UCSD-AML1 (cell line): ENCODE measurements around the gene PTPRN2.
"Not testable (repeated sequence)": the region's sequence is repeated elsewhere in the genome, so short reads cannot be mapped to it uniquely, and the experiment has no call there.

ENCODE experiments used
- DNase-seq: peaks from one replicate; lab custom pipeline; 2025; ENCODE audit not compliant: unreplicated experiment; lab: John Stamatoyannopoulos, UW

PTPRN2 gene

GRCh38 chr7:158447151-158447505 is 140.5 kb downstream of the PTPRN2 start:
- DNase-seq, result no peak

DNA sequence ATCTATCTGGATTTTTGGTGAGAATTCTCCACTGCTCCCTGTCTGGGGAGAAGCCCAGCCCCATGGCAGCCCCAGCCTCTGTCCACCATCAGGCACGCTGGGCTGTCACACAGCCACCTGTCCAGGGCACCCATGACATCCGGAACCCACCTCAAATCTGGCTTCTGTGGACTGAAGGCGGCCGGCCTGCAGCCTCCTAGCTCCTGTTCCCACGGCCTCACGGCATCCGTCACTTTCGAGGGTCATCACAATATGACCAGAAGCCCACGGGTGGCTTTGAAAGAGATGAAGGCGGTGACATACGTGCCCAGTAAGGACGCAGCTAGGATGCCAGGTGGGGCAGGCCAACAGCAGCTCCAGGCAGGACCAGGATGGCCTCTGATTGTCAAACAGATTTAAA is 140.9 kb downstream of the PTPRN2 start:
- no peak for DNase-seq

- DNase-seq, result no peak
Observed at GRCh38 chr7:158446281-158446680, 141.3 kb downstream of the PTPRN2 start.

DNA sequence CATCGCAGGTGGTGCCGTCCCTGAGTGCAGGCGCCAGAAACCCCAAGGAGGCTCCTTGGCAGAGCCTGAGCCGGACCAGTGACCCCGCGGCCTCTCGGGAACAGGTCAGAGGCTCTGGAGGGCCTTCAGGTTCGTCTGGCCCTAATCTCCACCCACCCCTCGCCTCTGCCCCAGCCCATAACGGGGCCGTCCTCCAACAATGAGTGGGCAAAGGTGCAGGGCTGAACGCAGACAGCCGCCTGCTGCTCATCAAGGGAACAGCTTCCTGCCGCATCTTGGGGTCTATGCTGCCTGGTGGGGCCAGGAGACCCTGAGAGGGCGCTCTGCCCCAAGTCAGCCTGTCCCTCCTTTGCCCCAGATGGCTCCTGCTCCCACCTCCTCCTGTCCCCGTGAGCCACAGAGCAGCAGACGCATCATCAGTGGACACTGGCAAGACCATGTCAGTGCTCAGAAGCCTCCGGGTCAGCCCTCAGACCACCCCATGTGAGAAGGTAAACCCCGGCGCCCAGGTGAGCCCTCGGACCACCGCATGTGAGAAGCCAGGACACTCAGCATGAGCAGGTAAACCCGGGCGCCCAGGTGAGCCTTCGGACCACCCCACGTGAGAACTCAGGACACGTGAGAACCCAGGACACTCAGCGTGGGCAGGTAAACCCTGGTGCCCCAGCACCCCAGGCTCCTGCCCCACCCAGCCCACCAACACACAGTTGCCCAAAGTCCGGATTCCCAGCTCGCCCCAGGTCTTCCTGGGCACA is 142.0 kb downstream of the PTPRN2 start:
- no peak for DNase-seq

DNA sequence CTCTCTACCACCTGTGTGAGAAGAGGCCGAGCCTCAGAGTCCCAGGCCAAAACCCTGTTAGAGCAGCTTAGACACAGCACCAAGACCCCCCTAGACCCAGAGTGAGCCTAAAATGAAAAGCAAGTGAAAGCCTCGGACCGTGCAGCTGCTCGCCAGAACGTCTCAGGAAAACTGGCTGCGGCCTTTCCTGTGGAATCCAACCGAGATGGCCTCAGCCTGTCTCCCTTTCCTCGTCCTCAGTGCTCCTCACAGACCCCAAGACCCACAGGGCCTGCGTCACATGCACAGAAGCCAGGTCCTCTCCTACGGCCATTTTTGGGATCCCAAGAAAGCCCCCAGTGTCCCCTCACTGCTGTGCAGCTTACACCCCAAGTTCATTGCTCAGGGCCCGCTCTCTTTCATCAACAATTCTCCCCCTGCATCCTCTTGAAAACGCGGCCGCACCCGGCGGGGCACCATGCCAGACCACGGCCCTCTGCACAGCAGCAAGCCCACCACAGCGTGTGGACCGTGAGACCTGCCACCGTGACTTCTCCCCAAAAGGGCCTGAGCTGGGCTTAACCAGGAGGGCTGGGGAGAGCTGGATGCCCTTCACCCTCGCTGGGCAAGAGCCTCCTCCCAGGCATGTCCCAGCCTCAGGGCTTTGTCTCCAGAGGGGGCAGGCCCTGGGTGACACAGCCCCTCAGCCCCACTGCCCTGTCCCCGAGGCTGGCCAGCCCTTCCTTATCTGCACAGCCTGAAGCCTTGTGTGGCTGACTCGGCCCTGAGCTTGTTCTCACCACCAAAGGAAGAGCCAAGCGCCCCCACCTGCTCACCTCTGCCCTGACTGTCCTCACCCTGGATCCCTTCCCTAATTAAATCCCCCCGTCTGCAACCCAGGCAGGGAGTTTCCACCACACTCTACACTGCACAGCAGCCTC is 142.9 kb downstream of the PTPRN2 start:
- DNase-seq, result no peak

DNA sequence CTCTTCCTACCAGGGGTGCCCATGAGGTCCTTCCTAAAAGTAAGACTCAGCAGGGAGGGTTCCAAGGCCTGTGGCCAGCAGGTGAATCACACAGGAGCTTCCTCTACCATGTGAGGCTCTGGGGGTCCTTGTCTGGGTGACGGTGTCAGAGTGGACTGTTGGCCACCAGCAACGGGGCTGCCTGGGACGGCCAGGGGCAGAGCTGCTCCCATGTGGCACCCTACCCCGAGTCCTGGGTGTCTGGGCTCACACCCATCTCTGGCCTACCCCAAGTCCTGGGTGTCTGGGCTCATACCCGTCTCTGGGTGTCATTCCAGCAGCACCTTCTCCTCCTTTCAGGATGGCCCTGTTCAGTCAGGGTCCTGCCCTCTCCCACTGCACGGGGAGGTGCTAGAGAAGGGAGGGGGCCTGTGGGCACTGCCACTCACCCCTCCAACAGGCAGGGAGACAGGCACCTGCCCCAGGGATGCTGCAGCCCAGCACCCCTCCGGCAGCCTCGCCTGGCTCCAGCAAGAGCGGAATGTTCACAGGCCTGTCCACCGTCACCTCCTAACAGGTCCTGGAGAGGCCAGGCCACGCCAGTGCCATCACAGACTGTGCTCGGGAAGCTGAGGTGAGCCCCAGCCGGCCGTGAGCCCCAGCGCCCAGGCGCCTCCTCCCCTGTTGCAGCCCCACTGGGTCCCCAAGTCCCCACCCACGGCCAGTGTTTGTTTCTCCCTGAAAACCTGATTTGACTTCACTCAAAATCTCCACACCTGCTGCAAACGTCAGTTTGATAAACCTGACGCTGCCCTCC is 143.7 kb downstream of the PTPRN2 start:
- no peak for DNase-seq

DNA sequence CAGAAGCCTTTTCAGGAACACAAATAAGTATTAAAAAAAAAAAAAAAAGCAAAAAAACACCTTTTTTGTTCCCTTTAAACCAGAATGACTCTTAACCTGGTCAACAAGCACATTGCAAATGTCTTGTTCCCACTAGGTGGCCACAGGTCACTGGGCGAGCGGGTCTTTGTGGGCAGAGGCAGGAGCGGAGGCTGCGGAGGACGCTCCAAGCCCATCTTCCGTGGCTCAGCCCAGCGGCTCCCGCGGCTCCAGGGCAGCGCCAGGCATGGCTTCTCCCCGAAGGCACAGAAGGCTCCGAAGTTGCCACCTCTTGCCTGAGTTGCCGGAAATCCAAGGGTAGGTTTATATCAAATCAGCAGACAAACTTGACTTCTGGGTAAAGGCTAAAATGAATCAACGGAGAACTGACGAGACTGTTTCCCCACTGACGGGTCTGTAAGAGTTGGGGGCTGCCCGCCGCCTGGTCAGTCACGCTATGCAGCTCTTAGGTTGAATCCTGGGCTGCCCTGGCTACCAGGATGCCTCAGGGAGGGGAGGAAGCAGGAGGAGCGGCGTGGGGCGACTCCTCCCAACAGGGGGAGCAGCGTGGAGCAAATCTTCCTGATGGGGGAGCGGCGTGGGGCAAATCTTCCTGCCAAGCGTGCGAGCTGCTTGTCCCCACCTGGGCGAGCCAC is 144.5 kb downstream of the PTPRN2 start:
- no peak for DNase-seq

DNA sequence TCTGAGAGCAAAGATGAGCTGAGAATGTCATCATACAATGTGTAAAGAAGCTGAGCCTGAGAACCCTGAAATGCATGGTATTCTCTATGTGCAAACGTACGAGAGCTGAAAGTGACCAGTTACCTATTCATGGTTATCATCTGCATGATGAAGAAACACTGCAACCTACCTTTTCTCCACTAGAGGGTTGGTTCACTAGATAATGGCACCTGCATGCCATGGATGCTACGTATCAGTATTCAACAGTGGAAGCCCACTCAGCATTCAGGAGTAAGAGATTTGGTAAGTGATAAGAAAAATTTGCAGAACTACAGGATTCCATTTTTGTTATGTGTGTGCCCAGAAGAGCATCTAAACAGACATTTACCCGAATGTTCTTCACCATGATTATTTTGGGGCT is 145.4 kb downstream of the PTPRN2 start:
- no peak for DNase-seq

GRCh38 chr7:158439035-158439434 is 148.6 kb downstream of the PTPRN2 start:
- DNase-seq, result no peak

DNA sequence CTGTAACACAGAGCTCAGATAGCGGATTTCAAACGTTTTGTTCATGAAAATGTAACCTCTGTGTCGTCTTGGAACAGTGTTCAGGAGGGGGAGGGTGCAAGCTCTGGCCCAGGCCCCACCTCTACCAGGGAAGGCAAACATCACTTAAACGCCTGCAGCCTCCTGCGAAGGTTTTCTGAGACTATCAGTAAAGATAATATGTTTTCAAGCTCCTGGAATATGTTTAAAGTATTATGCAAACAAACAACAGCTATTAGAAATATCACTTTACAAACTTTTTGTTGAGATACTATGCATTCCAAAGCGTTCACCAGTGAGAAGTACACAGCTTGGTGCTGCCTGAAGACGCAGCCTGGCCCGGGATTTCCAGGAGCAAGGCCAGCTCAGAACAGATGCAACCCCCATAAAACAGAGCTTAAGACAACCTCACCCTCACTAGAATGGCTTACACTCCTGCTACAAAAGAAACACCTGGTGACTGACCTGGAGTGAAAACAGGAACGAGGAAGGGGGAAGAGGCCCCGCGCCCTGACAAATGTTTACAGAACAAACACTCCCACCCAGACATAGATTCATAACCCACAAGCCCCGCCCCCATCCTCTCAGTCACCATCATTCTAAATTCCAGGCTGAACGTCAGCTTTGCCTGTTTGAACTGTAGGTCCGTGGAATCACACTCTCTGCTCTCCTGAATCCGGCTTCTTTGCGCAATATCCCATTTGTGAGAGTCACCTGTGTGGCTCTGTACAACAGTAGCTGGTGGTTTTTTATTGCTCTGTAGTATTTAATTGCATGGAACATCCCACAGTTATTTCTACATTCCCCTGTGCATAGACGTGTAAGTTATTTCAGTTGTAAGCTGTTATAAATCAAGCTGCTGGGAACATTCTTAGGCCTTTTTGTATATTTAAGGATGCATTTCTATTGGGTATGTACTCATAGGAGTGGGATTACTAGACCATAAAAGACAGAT is 155.0 kb downstream of the PTPRN2 start:
- DNase-seq, result no peak

- no peak for DNase-seq
Observed at GRCh38 chr7:158431941-158432347, 155.7 kb downstream of the PTPRN2 start.

- no peak for DNase-seq
Observed at GRCh38 chr7:158431055-158431940, 156.3 kb downstream of the PTPRN2 start.

- no peak for DNase-seq
Observed at GRCh38 chr7:158430308-158431034, 157.2 kb downstream of the PTPRN2 start.

DNA sequence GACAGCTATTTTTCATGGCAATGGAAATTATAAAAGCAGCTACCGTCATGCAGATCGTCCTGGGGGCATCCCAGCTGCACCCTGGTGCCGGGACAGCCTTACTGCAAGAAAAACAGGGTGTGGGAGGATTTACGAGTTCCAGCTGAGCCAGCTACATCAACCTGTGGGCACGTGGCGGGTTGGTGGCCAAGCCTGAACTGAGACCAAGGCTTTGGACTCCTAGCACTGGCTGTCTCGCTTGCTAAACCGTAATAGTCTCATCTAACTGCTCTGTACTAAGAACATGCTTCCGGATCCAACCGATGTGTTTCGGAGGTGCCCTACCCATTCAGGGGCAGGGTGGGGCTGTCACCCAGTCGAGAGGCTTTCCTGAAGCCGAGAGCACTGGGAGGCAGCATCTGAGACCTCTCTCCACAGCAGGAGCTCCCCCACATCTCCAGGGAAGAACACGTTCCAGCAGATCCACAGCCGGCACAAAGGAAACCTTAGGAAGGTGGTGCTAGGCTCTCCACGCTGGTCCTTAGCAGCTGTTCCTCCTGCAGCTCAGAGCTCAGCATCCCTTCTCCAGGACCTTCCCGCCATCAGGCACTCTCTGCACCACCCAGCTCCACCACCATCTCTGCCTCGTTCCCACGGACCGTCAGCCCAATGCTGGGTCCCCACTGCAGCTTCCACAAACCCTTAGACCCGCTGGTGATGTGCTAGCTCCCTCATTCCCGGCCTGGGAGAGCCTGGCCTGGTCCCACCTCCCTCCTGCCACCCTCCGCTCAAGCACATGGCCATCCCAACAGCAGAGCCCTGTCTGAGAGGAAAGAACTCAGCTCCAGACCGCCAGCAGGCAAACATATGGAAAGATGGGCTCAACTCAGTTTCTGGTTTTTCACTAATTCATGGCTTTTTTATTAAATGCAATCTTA is 158.5 kb downstream of the PTPRN2 start:
- no peak for DNase-seq

DNA sequence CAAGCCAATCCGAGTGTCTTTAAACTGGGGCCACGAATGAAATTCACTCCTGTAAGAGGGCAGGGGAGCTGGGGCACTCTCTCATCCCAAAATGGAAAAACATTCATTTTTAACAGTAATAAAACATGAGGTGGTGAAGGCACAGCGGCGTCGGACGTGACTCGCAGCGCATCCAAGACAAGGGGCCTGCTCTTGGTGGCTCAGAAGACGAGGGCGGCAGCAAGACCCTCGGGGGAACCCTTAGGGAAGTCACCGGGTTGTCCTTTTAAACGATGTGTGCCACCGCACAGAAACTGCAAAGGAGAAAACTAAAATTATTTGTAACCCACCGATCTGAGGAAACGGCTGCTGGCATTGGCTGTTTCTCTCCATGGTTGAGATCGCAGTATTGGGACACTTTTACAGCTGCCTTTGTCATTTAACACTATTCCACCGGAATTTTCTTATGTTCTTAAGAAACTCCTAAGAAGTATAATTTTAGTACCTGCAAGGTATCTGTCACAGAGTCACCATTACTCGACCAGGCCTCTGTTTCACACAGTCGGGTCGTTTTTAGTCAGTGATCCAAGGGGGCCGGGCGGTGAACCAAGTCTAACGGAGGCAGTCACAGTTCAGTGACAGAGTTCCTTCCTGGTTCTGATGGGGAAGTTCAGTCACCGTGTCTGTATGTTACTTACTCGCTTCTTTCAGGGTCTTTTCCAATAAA is 159.3 kb downstream of the PTPRN2 start:
- DNase-seq, result no peak

- not testable (repeated sequence) for DNase-seq
Observed at GRCh38 chr7:158425676-158426075, 161.9 kb downstream of the PTPRN2 start.
